Ovary (tissue), 1 donor: ENCODE results near the gene NAGPA.

Experiments used
- EP300 ChIP-seq: sonication (generic); formaldehyde crosslinking; IDR thresholded peaks from one replicate; pipeline ENCODE4 v1.6.1; 2017; ENCODE audit warnings: antibody characterized with exemption
- POLR2A ChIP-seq: fragments of 450-650 bp; IDR thresholded peaks from one replicate; pipeline ENCODE4 v1.6.1; 2017; ENCODE audit warnings: antibody characterized with exemption, mild to moderate bottlenecking, moderate library complexity

DNA sequence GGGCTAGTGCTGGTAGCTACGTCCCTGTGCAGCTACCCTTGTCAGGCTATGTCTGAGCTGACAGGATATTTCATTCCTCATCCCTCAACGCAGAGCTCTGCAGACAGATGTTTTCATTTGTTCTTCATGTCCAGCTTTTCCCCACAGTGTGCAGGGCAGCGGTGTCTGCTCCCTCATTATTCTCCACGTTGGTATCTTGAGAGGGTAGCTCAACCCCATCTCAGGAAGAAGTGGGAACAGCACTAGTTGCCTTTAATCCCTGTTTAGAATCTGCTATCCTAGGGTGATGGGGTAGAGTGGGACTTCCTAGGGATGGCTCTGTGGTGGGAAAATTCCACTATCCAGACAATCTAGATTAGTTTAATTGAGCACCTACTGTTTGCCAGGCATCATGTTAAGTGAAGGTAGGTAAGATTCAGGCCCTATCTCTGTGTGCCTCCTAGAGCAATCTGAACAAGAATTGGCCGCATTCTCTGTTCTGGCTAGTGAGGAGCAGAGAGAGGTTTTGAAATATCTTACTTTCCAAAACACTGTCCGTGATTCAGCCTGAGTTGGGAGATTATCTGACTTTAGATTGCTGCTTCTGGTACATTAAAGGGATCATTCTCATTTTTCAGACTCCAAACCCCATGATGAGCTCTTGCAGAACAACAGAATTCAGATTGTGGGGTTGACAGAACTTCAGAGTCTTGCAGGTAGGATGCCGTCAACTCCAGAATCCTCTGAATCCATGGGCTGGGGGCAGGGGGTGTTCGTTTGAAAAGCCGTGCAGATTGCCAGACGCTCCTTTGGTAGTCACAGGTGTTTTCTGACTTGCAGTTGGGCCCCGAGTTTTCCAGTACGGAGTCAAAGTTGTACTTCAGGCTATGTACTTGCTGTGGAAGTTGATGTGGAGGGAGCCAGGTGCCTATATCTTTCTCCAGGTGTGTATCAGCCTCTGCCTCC, 38.9 kb upstream of the NAGPA start:
- no peak for TF ChIP-seq EP300
- TF ChIP-seq POLR2A: no peak
